Body of pancreas (tissue), 4 donors: ENCODE results near the gene SNAPIN. TPM values are rescaled to one million over a fixed set of nuclear protein-coding genes. Genes with fewer than 3 reads are reported as not detected.
A peak's percentile ranks its signal among the peaks of the same experiment; 100 is the strongest.

ENCODE experiments used
- ATAC-seq: fragments of 150-250 bp; one replicate; pipeline ENCODE4 v1.9.1; 2016
- DNase-seq, 4 donors: peaks; one replicate each; pipeline ENCODE4 v3.0.0-alpha.2; 2019
- H3K27ac ChIP-seq, 4 donors: fragments of 200-600 bp; sonication (generic); 1 replicate in 3 of 4; 2 replicates in 1 of 4; pipeline versions ENCODE4 v1.5.1 to v1.6.1; 2016 to 2019; ENCODE audit warnings: mild to moderate bottlenecking in 1 of 4, mixed read lengths in 1 of 4, moderate library complexity in 1 of 4
- H3K27me3 ChIP-seq, 2 donors: fragments of 200-600 bp; sonication (generic); one replicate each; pipeline ENCODE4 v1.6.0; 2016; ENCODE audit warnings: mild to moderate bottlenecking in 1 of 2
- H3K36me3 ChIP-seq, 2 donors: fragments of 200-600 bp; sonication (generic); replicated peaks in 1 of 2; 2 replicates each; pipeline ENCODE4 v1.5.1; 2016; ENCODE audit warnings: low read depth in 2 of 2; ENCODE audit not compliant: insufficient read depth in 1 of 2
- H3K4me1 ChIP-seq: fragments of 200-600 bp; sonication (generic); one replicate; pipeline ENCODE4 v1.6.0; 2016
- H3K4me3 ChIP-seq, 2 donors: fragments of 200-600 bp; sonication (generic); 1 replicate in 1 of 2; 2 replicates in 1 of 2; pipeline ENCODE4 v1.5.1; 2016 to 2019
- H3K9me3 ChIP-seq, 3 donors: fragments of 200-600 bp; sonication (generic); 1 replicate in 2 of 3; 2 replicates in 1 of 3; pipeline ENCODE4 v1.5.1; 2016
- POLR2A ChIP-seq, 3 donors: fragments of 450-650 bp; IDR thresholded peaks; one replicate each; pipeline ENCODE4 v1.6.1; 2016; ENCODE audit warnings: antibody characterized with exemption in 3 of 3, mild to moderate bottlenecking in 2 of 3
- WGBS, 2 donors: methylation state at CpG; one replicate each; pipeline ENCODE4 v1.1.5; 2017; 5-methylcytosine and 5-hydroxymethylcytosine counted together
- intact Hi-C: fragments of 100-400 bp; cut with DNase I; formaldehyde crosslinking; loops from one replicate; pipeline ENCODE4 v1.15.1; 2023
- total RNA-seq, 2 donors: library from RNA; depleted of rRNA; stranded (reverse); fragments of >200 nt; gene quantifications; one replicate each; pipeline ENCODE4 v1.1.0, GENCODE V29; 2016
- TF ChIP-seq, protein P1 (sequence below), 7 experiments: fragments of 450-650 bp in 4 of 7; fragments of 200-600 bp in 3 of 7; sonication (generic) in 3 of 7; IDR thresholded peaks; one replicate each; pipeline ENCODE4 v1.5.1; 2016 to 2019; ENCODE audit warnings: antibody characterized with exemption in 7 of 7

Gene SNAPIN
- total RNA-seq, 2 donors from 2014 or later, result 21.8 to 23.7 TPM

DNA sequence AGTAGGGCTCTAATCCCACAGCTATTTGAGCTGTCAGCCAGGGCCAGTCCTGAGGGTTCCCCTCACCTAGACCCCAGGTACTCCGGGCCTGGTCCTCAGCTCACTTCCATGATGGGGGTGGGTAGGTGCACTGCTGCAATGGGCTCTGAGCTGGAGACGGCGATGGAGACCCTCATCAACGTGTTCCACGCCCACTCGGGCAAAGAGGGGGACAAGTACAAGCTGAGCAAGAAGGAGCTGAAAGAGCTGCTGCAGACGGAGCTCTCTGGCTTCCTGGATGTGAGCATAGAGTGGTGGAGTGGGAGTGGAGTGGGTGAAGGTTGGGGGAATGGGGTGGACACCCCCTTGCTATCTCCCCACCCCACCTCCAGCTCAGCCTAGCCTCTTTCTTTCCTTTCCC, 28.1 kb upstream of the SNAPIN start:
- 77 to 94% methylated on average over 5 to 6 of the region's 7 CpGs for WGBS, 2 donors
- H3K36me3 ChIP-seq, result no peaks in the 10 kb centered on the region
- H3K27me3 ChIP-seq, result no peaks in the 10 kb centered on the region
- H3K4me1 ChIP-seq, result peaks cover 35% of the 10 kb centered on the region
- TF ChIP-seq, protein P1, sequence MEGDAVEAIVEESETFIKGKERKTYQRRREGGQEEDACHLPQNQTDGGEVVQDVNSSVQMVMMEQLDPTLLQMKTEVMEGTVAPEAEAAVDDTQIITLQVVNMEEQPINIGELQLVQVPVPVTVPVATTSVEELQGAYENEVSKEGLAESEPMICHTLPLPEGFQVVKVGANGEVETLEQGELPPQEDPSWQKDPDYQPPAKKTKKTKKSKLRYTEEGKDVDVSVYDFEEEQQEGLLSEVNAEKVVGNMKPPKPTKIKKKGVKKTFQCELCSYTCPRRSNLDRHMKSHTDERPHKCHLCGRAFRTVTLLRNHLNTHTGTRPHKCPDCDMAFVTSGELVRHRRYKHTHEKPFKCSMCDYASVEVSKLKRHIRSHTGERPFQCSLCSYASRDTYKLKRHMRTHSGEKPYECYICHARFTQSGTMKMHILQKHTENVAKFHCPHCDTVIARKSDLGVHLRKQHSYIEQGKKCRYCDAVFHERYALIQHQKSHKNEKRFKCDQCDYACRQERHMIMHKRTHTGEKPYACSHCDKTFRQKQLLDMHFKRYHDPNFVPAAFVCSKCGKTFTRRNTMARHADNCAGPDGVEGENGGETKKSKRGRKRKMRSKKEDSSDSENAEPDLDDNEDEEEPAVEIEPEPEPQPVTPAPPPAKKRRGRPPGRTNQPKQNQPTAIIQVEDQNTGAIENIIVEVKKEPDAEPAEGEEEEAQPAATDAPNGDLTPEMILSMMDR (IDR thresholded peaks at IDR 0.05), result no peak
- no peak for TF ChIP-seq POLR2A (IDR thresholded peaks at IDR 0.05)
- intact Hi-C loops, result no loop called here
- peak overlapping the region in 1 of 4 donors; percentile 16 for H3K27ac ChIP-seq
- no peaks in the 10 kb centered on the region for H3K9me3 ChIP-seq
- DNase-seq, result no peak
- no peak overlapping the region for H3K4me3 ChIP-seq
- no peak for ATAC-seq

- intact Hi-C loops, result no loop called here
- H3K36me3 ChIP-seq, result no peaks in the 10 kb centered on the region
- TF ChIP-seq, protein P1 (IDR thresholded peaks at IDR 0.05), result no peak
- no peak for TF ChIP-seq POLR2A (IDR thresholded peaks at IDR 0.05)
- H3K27me3 ChIP-seq, result no peaks in the 10 kb centered on the region
- ATAC-seq, result no peak
- DNase-seq, result no peak
- H3K27ac ChIP-seq, result no peak overlapping the region
- peaks cover 39% of the 10 kb centered on the region for H3K4me1 ChIP-seq
- WGBS, 2 donors, result 68 to 69% methylated on average over 10 of the region's 10 CpGs
- H3K4me3 ChIP-seq, result no peak overlapping the region
- no peaks in the 10 kb centered on the region for H3K9me3 ChIP-seq
These were observed 27.2 kb upstream of the SNAPIN start for GRCh38 chr1:153631047-153632022.

DNA sequence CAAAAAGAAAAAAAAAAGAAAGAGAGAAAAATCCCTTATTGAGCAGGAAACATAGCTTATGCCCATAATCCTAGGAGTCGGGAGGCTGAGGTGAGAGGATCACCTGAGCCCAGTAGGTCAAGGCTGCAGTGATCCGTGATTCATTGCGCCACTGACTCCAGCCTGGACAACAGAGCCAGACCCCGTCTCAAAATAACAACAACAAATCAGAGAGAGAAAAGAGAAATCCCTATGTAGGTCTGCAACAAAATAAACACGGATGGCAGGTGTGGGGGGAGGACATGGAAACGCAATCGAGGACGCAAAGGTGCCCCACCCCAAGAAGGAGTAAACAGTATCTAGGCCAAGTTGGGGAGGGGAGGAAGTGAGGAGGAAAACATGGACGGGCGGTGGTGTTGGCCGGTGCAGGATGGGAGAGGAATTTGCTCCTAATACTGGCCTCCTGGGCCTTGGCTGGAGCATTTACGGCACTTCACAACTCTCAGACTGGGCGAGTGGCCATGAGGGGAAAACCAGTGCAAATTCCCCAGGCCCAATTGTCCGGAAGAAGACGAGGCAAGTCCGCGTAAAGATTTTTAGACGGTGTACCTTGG, 25.2 kb upstream of the SNAPIN start:
- DNase-seq, result no peak
- Histone ChIP-seq H3K36me3 (no peaks in the 10 kb centered on the region), H3K4me1 (peaks cover 39% of the 10 kb centered on the region), H3K4me3 (no peak overlapping the region), H3K27ac (peak overlapping the region; percentile 99 to 100 (median 100)), H3K9me3 (no peaks in the 10 kb centered on the region), H3K27me3 (no peaks in the 10 kb centered on the region)
- peak; percentile 30 for ATAC-seq
- TF ChIP-seq, protein P1 (IDR thresholded peaks at IDR 0.05), result no peak
- no peak for TF ChIP-seq POLR2A (IDR thresholded peaks at IDR 0.05)
- intact Hi-C loops, result no loop called here
- WGBS, 2 donors, result 28 to 61% methylated on average over 18 of the region's 18 CpGs

DNA sequence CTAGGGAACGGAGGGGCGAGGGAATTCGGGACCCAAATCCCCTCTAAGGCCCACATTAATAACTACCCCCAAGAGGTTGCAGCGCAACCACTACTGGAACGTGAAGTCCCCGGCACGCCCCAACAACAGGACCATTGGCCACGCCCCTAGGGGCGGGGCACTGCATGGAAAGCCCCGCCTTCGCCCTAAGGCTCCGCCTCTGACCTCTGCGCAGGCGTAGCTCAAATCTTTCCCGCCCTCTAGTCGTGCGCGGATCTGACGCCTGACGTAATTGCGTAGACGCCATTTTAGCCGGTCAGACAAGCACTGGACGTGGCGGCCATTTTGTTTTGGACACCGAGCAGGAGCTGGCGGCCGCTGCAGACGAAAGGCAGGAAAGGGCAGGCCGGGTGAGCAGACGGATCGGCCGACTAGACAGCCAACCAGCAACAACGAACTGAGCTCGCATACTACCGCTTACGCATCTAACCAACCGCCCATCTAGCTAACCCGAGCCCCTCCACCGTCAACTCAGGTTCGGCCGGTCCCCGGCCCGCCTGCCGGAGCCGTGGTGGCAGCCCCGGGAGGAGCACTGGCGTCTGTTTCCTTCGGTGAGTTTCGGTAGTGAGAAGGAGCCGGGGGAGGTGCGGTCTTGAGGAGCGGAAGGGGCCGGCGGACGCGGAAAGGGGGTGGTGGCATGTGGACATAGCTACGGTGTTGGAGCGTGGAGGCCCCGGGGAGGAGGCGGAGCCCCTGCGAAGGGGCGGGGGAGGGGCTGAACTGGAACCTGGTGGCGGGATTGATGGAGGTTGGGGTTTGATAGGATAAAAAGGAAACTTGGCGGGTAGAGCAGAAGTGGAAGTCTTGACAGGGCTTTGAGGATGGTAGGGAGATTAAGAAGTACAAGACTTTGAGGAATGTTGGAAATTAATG, 24.5 kb upstream of the SNAPIN start, which contains the start of gene CHTOP:
TSS of gene CHTOP (plus strand) at position 313 of the 912 bp plus-strand sequence. CDS start 2,523 bp downstream, outside the sequence.
- Histone ChIP-seq H3K4me1 (peaks cover 46% of the 10 kb centered on the region), H3K4me3 (peak within 1 kb of the TSS; percentile 42 to 99), H3K27ac (peak within 1 kb of the TSS; percentile 99 to 100 (median 100)), H3K36me3 (peaks cover 0 to under 1% of the 10 kb centered on the region in 2 donors), H3K27me3 (no peaks in the 10 kb centered on the region), H3K9me3 (no peaks in the 10 kb centered on the region)
- intact Hi-C loops, result no loop called here
- TF ChIP-seq POLR2A (IDR thresholded peaks at IDR 0.05), result peak; percentile 75 to 93 (median 93)
- TF ChIP-seq, protein P1 (IDR thresholded peaks at IDR 0.05), result peak in 2 of 7 experiments; percentile 13 to 18
- WGBS, 2 donors, result 1 to 9% methylated on average over 29 to 63 of the region's 65 CpGs
- ATAC-seq (peak; percentile 96), DNase-seq (peak; percentile 98 to 99 (median 99))
